CD4-positive, alpha-beta T cell (primary cell): ENCODE results near the gene TVP23A. TPM values are rescaled to one million over a fixed set of nuclear protein-coding genes. Genes with fewer than 3 reads are reported as not detected.

Source experiments
- ATAC-seq: fragments of 200-7000 bp; cut with Tn5 transposase; one replicate; pipeline ENCODE4 v1.10.0; 2022; ENCODE audit warnings: mild to moderate bottlenecking; ENCODE audit not compliant: poor library complexity
- CTCF ChIA-PET: fragments of 350-600 bp; sonication (Branson Sonifier 250); formaldehyde crosslinking; loops from one replicate; lab custom pipeline; 2021; ENCODE audit warnings: antibody characterized with exemption, inconsistent platforms; lab: Charles Lee
- POLR2A ChIA-PET: fragments of 350-600 bp; sonication (Branson Sonifier 250); formaldehyde crosslinking; loops from one replicate; lab custom pipeline; 2021; ENCODE audit warnings: antibody characterized with exemption, inconsistent platforms; lab: Charles Lee
- DNase-seq, 14 experiments: peaks; one replicate each; pipeline ENCODE4 v3.0.0-alpha.2; 2013 to 2020; ENCODE audit warnings: mixed read lengths in 2 of 14
- H3K27ac ChIP-seq, 2 donors: one replicate each; pipeline versions ENCODE4 v1.5.1 to v1.7.0; 2013; ENCODE audit warnings: low read length in 2 of 2, low read depth in 1 of 2, mild to moderate bottlenecking in 1 of 2
- H3K27me3 ChIP-seq, 2 experiments: 1 replicate in 1 of 2; 2 replicates in 1 of 2; pipeline versions ENCODE4 v1.6.1 to v1.7.0; 2013; ENCODE audit warnings: low read length in 2 of 2, control low read depth in 1 of 2, mild to moderate bottlenecking in 1 of 2, moderate library complexity in 1 of 2; ENCODE audit not compliant: insufficient read depth in 2 of 2, control insufficient read depth in 1 of 2
- H3K36me3 ChIP-seq: one replicate; pipeline ENCODE4 v1.6.1; 2013; ENCODE audit warnings: low read length, control low read depth; ENCODE audit not compliant: insufficient read depth
- H3K4me1 ChIP-seq: one replicate; pipeline ENCODE4 v1.6.1; 2013; ENCODE audit warnings: low read length, control low read depth; ENCODE audit not compliant: insufficient read depth
- H3K4me3 ChIP-seq: one replicate; pipeline ENCODE4 v1.5.1; 2013; ENCODE audit warnings: mild to moderate bottlenecking, low read length, moderate library complexity
- H3K9me3 ChIP-seq, 2 experiments: 1 replicate in 1 of 2; 2 replicates in 1 of 2; pipeline versions ENCODE4 v1.6.1 to v1.7.0; 2013; ENCODE audit warnings: low read length in 2 of 2, mild to moderate bottlenecking in 2 of 2, control low read depth in 1 of 2, moderate library complexity in 1 of 2; ENCODE audit not compliant: control insufficient read depth in 1 of 2, insufficient read depth in 1 of 2
- H3K27ac Mint-ChIP-seq: one replicate; pipeline ENCODE4 v1.8.0; 2020; ENCODE audit warnings: mixed read lengths
- H3K27me3 Mint-ChIP-seq: one replicate; pipeline ENCODE4 v1.8.0; 2021; ENCODE audit warnings: mixed read lengths
- H3K36me3 Mint-ChIP-seq: one replicate; pipeline ENCODE4 v1.8.0; 2021; ENCODE audit warnings: low read depth, mixed read lengths
- H3K4me1 Mint-ChIP-seq: one replicate; pipeline ENCODE4 v1.8.0; 2021; ENCODE audit warnings: low read depth, mixed read lengths
- H3K4me3 Mint-ChIP-seq: one replicate; pipeline ENCODE4 v1.8.0; 2020; ENCODE audit warnings: mild to moderate bottlenecking, mixed read lengths
- H3K9me3 Mint-ChIP-seq: one replicate; pipeline ENCODE4 v1.8.0; 2020; ENCODE audit warnings: mixed read lengths
- CTCF ChIP-seq: fragments of 200-600 bp; IDR thresholded peaks from one replicate; pipeline ENCODE4 v1.8.0; 2022; ENCODE audit warnings: antibody characterized with exemption, mild to moderate bottlenecking
- intact Hi-C, 2 experiments: fragments of 100-400 bp; cut with DNase I in 1 of 2; cut with micrococcal nuclease in 1 of 2; formaldehyde crosslinking; loops; one replicate each; pipeline versions ENCODE4 v1.15.1 to v1.9.0; 2023 to 2025; cut with DNase I, micrococcal nuclease
- polyA plus RNA-seq, 2 donors: library from polyadenylated mRNA; unstranded; fragments of 120-200 nt; gene quantifications; one replicate each; pipeline ENCODE4 v1.2.1, GENCODE V29; 2013
- total RNA-seq, 174 experiments: library from RNA in 2 of 174; stranded (reverse) in 2 of 174; gene quantifications; one replicate each; pipeline ENCODE4 v1.2.3 and lab custom pipeline; 2021 to 2026

The TVP23A gene
- total RNA-seq = not detected
- polyA plus RNA-seq (2013, experiment 1 of 2) = 1.0 TPM
- polyA plus RNA-seq (2013, experiment 2 of 2) = 1.3 TPM
- total RNA-seq (lab: John Stamatoyannopoulos, UW) = 0 to 2.8 (median 0.19) reads per million in 172 experiments

- Histone ChIP-seq H3K4me1 (no peaks in the 10 kb centered on the region), H3K4me3 (no peak within 1 kb of the TSS), H3K27ac (no peak within 1 kb of the TSS), H3K27me3 (peaks cover 0 to 3% of the 10 kb centered on the region in 2 experiments), H3K36me3 (no peaks in the 10 kb centered on the region), H3K9me3 (no peaks in the 10 kb centered on the region)
- TF ChIP-seq CTCF = no peak
- ATAC-seq (no peak), DNase-seq (no peak)
- Mint-ChIP-seq H3K36me3 (no peaks in the 10 kb centered on the region), H3K4me1 (no peaks in the 10 kb centered on the region), H3K27ac (no peak within 1 kb of the TSS), H3K9me3 (no peaks in the 10 kb centered on the region), H3K4me3 (no peak within 1 kb of the TSS), H3K27me3 (peaks cover 14% of the 10 kb centered on the region)
- CTCF ChIA-PET = no interaction called here
- POLR2A ChIA-PET = no interaction called here
- intact Hi-C loops = no loop called here
Observed at GRCh38 chr16:10817963-10818941, at the start of gene TVP23A. Gene TVP23A, minus strand, starts transcription at chr16:10818794. Its CDS starts 301 bp downstream, at chr16:10818493.

- Mint-ChIP-seq H3K4me1 (peaks cover 31% of the 10 kb centered on the region), H3K9me3 (no peaks in the 10 kb centered on the region), H3K27ac (no peak overlapping the region), H3K27me3 (peaks cover 16% of the 10 kb centered on the region), H3K4me3 (no peak overlapping the region), H3K36me3 (no peaks in the 10 kb centered on the region)
- no peaks in the 10 kb centered on the region for H3K36me3 ChIP-seq
- DNase-seq (no peak), ATAC-seq (no peak)
- no peak overlapping the region for H3K27ac ChIP-seq
- CTCF ChIA-PET = no interaction called here
- intact Hi-C loops = no loop called here
- H3K4me1 ChIP-seq = peaks cover 38% of the 10 kb centered on the region
- no peak overlapping the region for H3K4me3 ChIP-seq
- no peaks in the 10 kb centered on the region for H3K9me3 ChIP-seq
- TF ChIP-seq CTCF = no peak
- H3K27me3 ChIP-seq = peaks cover 3 to 14% of the 10 kb centered on the region in 2 experiments
- POLR2A ChIA-PET = interaction anchor here (0.5 kb wide), 1 partner anchor 326 kb away, joined by 3 read pairs; no protein-coding TSS in a partner anchor
Observed at GRCh38 chr16:10868104-10868595, 49.6 kb upstream of the TVP23A start.

GRCh38 chr16:10867199-10867598 lies 48.6 kb upstream of the TVP23A start:
- no peak overlapping the region for H3K4me3 Mint-ChIP-seq
- H3K27ac Mint-ChIP-seq = no peak overlapping the region
- no peaks in the 10 kb centered on the region for H3K36me3 ChIP-seq
- no peaks in the 10 kb centered on the region for H3K9me3 ChIP-seq
- intact Hi-C loops = no loop called here
- H3K4me1 ChIP-seq = peaks cover 38% of the 10 kb centered on the region
- ChIA-PET CTCF (interaction anchor here (0.6 kb wide), 1 partner anchor 74 kb away, joined by 5 read pairs; no protein-coding TSS in a partner anchor), POLR2A (no interaction called here)
- H3K4me3 ChIP-seq = no peak overlapping the region
- no peaks in the 10 kb centered on the region for H3K36me3 Mint-ChIP-seq
- peaks cover 14% of the 10 kb centered on the region for H3K27me3 Mint-ChIP-seq
- H3K27me3 ChIP-seq = peaks cover 3 to 14% of the 10 kb centered on the region in 2 experiments
- peaks cover 31% of the 10 kb centered on the region for H3K4me1 Mint-ChIP-seq
- ATAC-seq = no peak
- H3K27ac ChIP-seq = no peak overlapping the region
- TF ChIP-seq CTCF = no peak
- H3K9me3 Mint-ChIP-seq = no peaks in the 10 kb centered on the region
- no peak for DNase-seq
